Purkinje cell (primary cell): ENCODE data around the gene APOF. TPM values are rescaled to one million over a fixed set of nuclear protein-coding genes. Genes with fewer than 3 reads are reported as not detected.

ENCODE experiments used
- polyA plus RNA-seq: library from polyadenylated mRNA; unstranded; fragments of >200 nt; fragmentation: Nextera tagmentation; gene quantifications from 2 replicates; pipeline ENCODE4 v1.2.1, GENCODE V29; 2014

The APOF gene, protein sequence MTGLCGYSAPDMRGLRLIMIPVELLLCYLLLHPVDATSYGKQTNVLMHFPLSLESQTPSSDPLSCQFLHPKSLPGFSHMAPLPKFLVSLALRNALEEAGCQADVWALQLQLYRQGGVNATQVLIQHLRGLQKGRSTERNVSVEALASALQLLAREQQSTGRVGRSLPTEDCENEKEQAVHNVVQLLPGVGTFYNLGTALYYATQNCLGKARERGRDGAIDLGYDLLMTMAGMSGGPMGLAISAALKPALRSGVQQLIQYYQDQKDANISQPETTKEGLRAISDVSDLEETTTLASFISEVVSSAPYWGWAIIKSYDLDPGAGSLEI
- 0.32 TPM in 1 of 2 replicates, not detected in the other for polyA plus RNA-seq

DNA sequence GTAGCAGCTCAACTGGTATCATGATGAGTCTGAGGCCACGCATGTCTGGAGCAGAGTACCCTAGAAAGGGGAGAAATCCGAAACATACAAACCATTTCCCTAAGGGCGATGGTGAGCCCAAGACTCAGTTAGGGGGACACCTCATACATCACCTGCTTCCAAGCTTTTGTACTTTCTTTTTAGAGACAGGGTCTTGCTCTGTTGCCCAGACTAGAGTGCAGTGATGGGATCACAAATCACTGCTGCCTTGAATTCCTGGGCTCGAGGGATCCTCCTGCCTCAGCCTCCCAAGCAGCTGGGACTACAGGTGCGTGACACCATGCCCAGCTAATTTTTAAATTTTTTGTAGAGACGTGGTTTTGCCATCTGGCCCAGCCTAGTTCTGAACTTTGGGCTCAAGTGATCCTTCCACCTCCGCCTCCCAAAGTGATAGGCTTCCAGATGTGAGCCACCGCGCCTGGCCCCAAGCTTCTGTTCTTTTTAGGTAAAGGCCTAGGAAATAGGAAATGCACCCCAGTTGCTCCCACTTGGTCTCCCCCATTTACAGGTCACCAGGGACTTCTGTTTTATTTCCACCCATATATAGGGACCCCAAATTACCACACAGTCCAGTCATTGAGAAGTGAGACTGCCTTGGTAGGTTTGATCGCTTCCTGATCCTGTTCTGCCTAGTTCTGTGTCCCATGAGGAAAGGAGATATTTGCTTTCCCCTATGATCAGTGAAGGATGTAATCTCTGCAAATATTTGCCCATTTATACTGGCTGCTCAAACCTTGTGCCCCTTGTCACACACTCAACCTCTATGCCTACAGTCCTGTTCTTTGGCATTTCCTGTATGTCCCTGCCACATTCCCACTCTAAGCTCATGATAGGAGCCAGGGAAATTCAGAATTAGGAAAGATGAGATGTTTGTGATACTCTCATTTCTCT, at the start of gene APOF:
APOF (minus strand) TSS at position 728 of the 930 bp plus-strand sequence; CDS start at position 616, 112 bp downstream.

DNA sequence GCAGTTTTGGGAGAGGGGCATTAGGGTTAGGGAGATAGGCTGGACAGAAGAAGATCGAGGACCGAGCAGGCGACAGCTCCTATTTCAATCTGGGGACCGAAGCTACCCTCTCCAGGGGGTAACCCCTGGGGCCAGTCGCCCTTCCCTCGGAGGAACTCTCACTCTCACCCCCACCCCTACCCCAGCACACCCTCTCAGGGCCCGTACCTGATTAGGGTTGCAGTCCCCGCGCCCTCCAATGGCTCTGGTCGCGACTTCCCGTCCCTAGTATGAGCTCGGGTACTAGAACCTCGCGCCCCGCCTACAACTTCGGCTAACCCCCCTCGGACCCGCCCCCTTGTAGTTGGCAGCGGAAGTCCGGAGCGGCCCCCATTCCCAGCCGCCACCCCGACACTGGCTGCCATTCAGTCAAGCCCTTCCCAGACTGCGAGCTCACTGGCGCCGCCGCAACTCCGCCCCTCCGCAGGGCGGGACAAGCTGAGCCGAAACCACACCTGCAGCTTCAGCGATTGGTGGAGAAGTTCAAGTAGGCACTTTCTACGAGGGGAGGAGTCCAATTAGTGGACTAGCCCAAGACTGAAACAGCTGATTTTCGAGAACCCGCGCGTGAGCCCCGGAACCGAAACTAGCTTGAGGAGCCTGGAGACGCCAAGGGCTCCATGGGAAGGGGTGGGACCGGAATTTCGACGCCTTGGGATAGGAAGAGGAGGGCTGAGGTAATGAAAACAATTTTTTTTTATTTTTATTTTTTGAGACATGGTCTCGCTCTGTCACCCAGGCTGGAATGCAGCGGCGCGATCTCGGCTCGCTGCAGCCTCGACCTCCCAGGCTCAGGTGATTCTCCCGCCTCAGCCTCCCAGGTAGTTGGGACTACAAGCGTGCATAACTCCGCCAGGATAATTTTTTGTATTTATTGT, 2.5 kb downstream of the APOF start, which contains the start of gene STAT2:
STAT2 (minus strand) TSS at position 257 of the 917 bp plus-strand sequence. CDS start 3,536 bp downstream, outside the sequence.

DNA sequence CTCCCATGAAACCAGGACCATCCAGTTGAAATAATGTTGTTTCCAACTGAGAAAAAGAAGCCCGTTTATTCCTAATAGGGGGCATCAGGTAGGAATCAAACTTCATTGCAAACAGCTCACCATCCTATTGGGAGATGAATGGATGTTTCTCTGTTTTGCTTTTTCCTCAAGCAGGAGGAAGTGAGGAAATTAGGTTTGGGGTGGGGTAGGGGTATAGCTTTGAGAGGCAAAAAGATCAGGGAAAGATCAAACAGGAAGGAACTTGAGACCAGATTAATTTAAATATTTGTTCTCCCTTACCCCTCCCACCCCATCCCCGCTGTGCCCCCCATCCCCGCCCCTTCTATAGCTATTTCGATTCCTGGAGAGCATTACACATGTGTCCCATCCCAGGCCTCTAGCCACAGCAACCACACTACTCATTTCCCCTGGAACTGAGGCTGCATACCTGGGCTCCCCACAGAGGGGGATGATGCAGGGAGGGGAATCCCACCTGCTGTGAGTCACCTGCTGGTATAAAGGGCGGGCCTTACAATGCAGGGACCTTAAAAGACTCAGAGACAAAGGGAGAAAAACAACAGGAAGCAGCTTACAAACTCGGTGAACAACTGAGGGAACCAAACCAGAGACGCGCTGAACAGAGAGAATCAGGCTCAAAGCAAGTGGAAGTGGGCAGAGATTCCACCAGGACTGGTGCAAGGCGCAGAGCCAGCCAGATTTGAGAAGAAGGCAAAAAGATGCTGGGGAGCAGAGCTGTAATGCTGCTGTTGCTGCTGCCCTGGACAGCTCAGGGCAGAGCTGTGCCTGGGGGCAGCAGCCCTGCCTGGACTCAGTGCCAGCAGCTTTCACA, 24.1 kb downstream of the APOF start, which contains the start of gene IL23A:
IL23A (plus strand) TSS at position 577 of the 850 bp plus-strand sequence; CDS start at position 738, 161 bp downstream.

DNA sequence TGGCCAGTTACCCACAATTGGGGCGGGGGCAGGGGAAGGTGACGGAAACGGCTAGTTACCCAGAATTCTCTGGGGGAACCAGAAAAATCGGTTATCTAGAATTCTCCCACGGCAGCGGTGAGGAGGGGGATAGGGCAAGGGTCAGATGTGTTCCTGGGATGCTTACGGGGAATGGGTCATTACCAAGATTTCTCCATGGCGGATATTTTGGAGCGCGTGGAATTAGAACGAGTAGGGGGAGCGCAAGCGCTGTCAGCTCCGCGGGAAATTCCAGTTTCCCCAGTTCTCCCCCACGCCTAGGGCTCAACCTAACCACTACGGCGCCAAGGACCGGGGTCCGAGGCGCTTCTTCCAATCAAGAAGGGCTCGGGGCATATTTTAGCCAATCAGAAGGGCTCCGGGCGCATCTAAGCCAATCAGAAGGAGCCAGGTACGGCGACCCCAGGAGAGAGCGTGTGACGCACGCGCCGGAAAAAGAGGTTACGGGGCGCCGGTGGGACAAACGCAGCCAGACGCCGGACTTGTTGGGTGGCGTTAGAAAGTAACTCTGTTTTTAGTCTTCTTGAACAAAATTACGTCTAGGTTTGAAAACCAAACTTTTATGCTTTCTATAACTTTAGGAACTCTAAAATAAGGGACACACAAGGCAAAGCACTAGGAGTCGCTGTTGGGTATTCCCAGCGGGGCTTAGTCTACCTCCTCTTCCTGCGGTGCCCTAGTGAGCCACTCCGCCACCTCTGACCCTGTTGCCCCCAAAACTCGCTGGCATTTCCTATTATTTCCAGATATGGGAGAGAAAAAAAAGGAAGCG, 28.8 kb downstream of the APOF start, which contains the start of gene PAN2:
PAN2 (minus strand) TSS at position 322 of the 811 bp plus-strand sequence. CDS start 906 bp downstream, outside the sequence.

DNA sequence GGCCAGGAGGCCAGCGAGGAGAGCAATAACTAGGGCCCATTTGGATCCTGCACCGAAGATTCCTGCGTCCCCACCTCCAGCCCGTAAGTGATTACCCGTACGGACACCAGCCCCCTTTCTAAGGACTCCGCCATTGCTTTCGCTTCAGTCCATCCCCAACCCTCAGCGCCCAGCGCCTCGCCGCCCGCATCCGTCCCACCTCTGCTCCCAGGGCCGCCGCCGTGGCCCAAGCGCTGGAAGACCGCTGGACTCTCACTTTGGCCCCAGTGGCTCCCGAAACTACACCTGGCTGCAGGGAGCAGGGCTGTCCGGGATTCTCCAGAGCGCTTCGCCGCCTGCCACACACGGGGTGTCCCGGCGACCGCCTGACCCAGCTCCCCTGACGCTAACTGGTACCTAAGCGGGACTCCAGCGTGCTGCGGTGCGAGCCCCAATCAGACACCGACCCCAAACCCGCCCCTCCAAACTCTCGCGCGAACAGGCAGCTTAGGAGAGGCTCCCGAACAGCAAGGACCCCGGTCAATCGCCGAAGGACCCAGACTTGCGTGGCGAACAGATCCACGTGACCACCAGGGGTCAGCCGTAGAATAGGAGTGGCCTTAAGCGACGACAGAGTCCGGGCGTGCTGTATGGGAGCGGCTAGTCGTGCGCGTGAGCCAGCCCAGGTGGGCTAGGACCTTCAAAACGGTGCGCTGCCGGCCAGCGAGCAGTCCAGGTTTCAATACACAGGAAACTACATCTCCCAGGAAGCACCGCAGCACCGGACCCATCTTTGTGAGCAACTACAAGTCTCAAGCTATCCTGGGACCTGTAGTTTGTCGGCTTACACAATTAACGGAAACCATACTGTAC, 46.8 kb downstream of the APOF start, which contains the start of gene CNPY2:
CNPY2 (minus strand) TSS at position 367 of the 852 bp plus-strand sequence. CDS start 771 bp downstream, outside the sequence.

Other genes with a start within 250 kb of the APOF start
- 1,996 and 2,354 TPM in 2 replicates for gene RPL41, start 246.2 kb downstream of the APOF start, polyA plus RNA-seq
- 0.46 and 0.65 TPM in 2 replicates for gene ZC3H10, start 244.6 kb downstream of the APOF start, polyA plus RNA-seq
- 0.99 and 9.1 TPM in 2 replicates for gene ESYT1, start 234.6 kb downstream of the APOF start, polyA plus RNA-seq
- 99.3 and 105 TPM in 2 replicates for gene MYL6B, start 210.3 kb downstream of the APOF start, polyA plus RNA-seq
- gene MYL6, start 204.5 kb downstream of the APOF start, polyA plus RNA-seq, result 2,053 and 2,241 TPM in 2 replicates
- gene SMARCC2, start 173.4 kb downstream of the APOF start, polyA plus RNA-seq, result 52.8 and 59.7 TPM in 2 replicates
- gene RNF41, start 140.9 kb downstream of the APOF start, polyA plus RNA-seq, result 12.4 and 13.5 TPM in 2 replicates
- gene NABP2, start 138.5 kb downstream of the APOF start, polyA plus RNA-seq, result 28.3 and 36.4 TPM in 2 replicates
- gene SLC39A5, start 132.8 kb downstream of the APOF start, polyA plus RNA-seq, result not detected in 2 replicates
- 4.2 and 10.7 TPM in 2 replicates for gene ANKRD52, start 104.5 kb downstream of the APOF start, polyA plus RNA-seq
- 6.7 and 8.2 TPM in 2 replicates for gene COQ10A, start 95.9 kb downstream of the APOF start, polyA plus RNA-seq
- 117 and 124 TPM in 2 replicates for gene CS, start 62.5 kb downstream of the APOF start, polyA plus RNA-seq
- 115 and 134 TPM in 2 replicates for gene CNPY2, start 46.9 kb downstream of the APOF start, polyA plus RNA-seq
- 10.5 and 12.1 TPM in 2 replicates for gene PAN2, start 28.9 kb downstream of the APOF start, polyA plus RNA-seq
- not detected in 2 replicates for gene IL23A, start 24.0 kb downstream of the APOF start, polyA plus RNA-seq
- 9.7 and 26.8 TPM in 2 replicates for gene STAT2, start 2.8 kb downstream of the APOF start, polyA plus RNA-seq
- gene TIMELESS, start 86.6 kb upstream of the APOF start, polyA plus RNA-seq, result 0.20 and 0.63 TPM in 2 replicates
- gene MIP, start 91.8 kb upstream of the APOF start, polyA plus RNA-seq, result 0.51 TPM in 1 of 2 replicates, not detected in the other
- 1.6 and 3.1 TPM in 2 replicates for gene SPRYD4, start 105.7 kb upstream of the APOF start, polyA plus RNA-seq
- gene GLS2, start 125.3 kb upstream of the APOF start, polyA plus RNA-seq, result 8.9 and 18.7 TPM in 2 replicates
- gene RBMS2, start 159.0 kb upstream of the APOF start, polyA plus RNA-seq, result 0.30 and 0.83 TPM in 2 replicates